ENCODE data around the gene MIX23.

The MIX23 gene

DNA sequence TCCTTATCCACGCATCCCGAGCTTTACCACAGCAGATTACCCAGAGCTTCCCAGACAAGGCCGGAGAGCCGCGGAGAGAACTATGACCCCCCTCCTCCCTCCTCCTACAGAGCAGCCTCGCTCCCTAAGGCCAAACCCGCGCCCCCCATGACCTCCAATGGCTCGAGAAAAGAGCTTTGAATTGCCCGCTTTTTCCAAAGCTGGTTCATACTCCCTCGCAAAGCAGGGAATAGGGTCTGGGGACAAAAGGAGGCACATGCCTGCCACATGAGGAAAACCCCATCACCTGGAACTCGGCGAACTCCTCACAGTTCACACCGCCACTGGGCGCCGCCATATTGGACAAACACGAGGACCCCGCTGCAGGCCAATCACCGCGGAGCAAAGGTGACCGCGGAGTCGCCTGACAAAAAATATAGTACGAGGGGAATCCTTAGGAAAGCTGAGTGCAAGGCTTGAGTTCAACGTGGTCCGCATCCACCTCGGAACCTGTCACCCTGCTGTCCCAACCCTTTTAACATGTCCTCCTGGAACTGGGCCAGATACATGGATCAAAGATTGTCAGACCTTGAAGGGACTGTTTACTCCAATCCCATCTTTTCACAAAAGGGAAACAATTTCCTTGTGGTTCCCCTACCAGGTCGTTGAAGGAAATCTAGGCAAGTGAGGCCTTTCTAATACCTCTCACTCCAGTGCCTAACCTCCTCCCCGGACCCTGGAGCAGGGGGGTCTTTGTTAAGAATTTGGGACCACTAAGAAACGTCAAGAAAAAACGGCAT lies at the start of gene MIX23:
MIX23 (minus strand) TSS at position 344 of the 779 bp plus-strand sequence; CDS start at position 337, 7 bp downstream.
- peak; percentile 91 for DNase-seq (ENCODE audit: low spot score)

- DNase-seq (ENCODE audit: low spot score): no peak
Measured at GRCh38 chr3:122430371-122430770, 47.3 kb upstream of the MIX23 start.

- no peak for DNase-seq (ENCODE audit: low spot score)
Measured at GRCh38 chr3:122427857-122428471, 44.9 kb upstream of the MIX23 start.

DNA sequence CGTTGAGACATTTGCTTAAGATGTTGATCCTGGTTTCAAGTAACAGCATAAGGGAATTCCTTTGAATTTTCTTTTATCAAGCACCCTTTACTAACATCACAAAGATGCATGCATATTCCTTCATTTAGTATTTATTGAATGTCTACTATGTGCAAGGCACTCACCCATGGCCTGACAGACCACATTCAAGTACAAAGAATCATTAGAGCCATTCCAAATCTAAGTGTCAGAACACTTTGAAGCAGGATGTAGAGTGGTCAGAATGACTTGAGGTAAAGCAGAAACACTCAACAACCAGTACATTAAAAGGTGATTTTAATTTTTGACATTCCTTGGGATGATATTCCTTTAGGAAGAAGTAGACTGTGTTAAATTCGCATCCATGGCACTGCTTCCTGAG lies 38.8 kb upstream of the MIX23 start:
- DNase-seq (ENCODE audit: low spot score): no peak

DNA sequence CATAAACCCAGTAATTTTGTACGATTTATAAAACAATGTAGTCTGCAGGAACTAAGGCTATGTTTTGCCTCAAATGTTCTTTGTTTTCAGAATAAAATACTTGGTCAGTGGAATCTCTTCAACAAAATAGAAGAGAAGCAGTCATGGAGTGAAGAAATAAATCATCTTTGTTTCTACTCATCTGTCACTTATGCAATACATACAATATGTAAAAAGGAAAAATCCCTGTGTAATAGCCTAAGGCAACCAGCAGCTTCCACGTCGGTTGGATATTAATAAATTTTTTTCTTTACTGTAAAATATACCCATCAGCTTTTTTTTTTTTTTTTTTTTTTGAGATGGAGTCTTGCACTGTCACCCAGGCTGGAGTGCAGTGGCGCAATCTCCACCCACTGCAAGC lies 38.1 kb upstream of the MIX23 start:
- DNase-seq (ENCODE audit: low spot score): no peak

GRCh38 chr3:122416966-122417365 lies 33.9 kb upstream of the MIX23 start:
- no peak for DNase-seq (ENCODE audit: low spot score)

- peak; percentile 100 for DNase-seq (ENCODE audit: low spot score)
Measured at GRCh38 chr3:122415762-122416654, 33.0 kb upstream of the MIX23 start, which contains the start of gene WDR5B. Gene WDR5B (minus strand): TSS chr3:122416062. CDS start chr3:122415528, 534 bp downstream.

DNA sequence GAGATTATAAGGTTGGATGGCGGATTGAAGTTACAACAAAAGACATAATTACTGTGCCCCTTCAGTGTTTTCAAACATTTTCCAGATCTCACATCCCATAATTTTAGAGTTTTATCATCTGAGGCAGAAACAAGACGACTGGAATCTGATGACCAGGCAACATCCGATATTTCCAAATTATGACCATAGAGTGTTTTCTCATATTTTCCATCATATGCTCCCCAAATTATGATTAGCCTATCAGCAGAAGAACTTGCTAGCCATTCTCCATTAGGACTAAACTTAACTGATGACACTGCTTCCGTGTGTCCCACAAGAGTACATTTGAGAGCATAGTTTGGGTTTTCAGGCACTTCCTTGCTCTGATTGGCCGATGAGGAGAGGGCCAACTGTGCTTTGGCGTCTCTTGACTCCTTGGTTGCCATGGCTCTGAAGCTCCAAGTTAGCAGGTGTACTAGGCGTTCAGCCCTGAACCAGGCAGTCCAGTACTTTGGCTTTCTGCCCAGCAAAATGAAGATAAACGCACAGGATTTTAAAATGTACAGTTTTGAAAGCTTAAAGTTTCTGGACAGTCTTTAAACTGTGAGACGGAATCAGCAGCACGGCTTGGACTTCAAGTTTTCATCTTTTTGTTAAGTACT lies 32.2 kb upstream of the MIX23 start:
- peak; percentile 50 for DNase-seq (ENCODE audit: low spot score)

- DNase-seq (ENCODE audit: low spot score): no peak
Measured at GRCh38 chr3:122414391-122414790, 31.4 kb upstream of the MIX23 start.

DNA sequence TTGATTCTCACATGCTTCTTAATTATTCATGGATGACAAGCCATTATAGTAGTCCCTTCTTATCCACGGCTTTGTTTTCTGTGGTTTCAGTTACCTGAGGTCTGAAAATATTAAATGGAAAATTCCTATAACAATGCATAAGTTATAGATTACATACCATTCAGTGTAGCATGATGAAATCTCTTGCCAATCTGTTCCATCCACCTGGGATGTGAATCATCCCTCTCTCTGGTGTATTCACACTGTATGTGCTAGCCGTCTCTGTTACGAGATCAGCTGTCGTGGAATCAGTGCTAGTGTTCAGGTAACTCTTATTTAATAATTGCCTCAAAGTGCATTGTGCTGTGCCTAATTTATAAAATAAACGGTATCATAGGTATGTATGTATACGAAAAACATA lies 27.6 kb upstream of the MIX23 start:
- no peak for DNase-seq (ENCODE audit: low spot score)

DNA sequence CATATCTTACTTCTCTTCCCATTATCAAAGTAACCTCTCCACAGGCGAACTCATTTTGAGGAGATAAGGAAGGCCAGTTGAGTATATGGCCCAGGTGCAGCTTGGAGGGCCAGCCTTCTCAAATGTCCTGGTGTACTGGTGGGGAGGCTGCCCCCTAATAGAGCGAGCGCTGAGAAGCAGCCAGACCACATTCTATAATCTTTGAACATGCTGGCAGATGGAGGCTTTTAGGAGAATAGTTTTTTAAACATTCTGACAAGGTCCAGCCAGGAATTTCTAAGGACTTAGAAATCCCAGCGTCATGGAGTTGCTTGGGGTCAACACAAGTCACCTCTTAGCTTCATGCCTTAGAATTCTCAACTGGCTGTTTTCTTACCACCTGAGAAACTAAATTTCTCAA lies 27.1 kb upstream of the MIX23 start:
- no peak for DNase-seq (ENCODE audit: low spot score)

GRCh38 chr3:122409446-122409845 lies 26.4 kb upstream of the MIX23 start:
- DNase-seq (ENCODE audit: low spot score): no peak

DNA sequence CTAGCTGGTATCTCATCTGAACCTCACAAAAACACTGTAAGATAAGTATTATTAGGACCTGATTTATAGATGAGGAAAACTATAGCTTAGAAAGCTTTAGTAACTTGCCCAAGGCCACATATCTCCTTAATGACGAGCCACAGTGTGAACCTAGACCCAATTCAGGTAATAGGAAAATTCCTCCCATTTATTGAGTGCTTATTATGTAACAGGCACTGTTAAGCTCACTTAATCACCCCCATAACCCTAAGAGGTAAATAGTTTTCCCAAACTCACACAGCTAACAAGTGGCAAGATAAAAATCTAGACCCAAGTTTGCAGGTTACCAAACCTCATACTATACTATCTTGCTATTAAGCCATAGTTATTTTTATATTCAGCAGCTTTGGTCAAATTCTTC lies 24.9 kb upstream of the MIX23 start:
- no peak for DNase-seq (ENCODE audit: low spot score)

GRCh38 chr3:122406198-122406597 lies 23.2 kb upstream of the MIX23 start:
- DNase-seq (ENCODE audit: low spot score): no peak

DNA sequence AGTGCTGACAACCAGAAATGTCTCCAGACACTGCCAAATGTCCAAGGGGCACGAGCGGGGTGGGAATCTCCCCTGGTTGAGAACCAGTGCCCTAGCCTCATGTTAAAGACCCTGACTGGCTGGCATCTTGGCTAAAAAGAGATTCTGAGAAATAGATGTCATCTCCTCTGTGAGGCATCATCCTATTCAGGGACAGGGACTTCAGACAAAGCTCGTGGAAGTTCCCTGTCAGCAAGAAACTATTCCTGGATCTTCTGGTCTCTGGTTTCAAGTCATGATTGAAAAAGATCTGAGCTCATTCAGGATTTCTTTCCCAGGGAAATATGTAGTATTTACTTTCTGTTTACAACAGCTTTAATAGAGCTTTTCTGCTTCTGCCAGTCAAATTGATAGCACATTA lies 22.0 kb upstream of the MIX23 start:
- no peak for DNase-seq (ENCODE audit: low spot score)

GRCh38 chr3:122403489-122403888 lies 20.5 kb upstream of the MIX23 start:
- DNase-seq (ENCODE audit: low spot score): no peak

- no peak for DNase-seq (ENCODE audit: low spot score)
Measured at GRCh38 chr3:122398920-122399319, 15.9 kb upstream of the MIX23 start.

DNA sequence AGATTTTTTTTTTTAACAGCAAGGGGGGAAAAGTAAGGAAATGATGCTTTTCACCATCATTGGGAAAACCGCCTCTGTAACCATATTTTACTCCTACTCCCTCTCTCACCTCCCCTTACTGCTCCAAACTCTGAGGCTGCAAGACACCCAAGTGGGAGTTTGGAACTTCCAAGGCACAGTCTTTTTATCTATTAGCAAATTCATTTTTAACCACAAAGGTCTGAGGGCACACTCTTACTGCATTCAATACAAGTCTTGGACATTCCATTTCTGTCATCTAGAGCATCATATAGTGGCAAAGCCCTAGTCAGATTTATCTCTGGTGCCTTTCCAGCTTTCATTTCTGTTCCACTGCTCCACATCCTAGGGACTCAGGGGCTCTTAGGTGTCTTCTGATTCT lies 14.2 kb upstream of the MIX23 start:
- DNase-seq (ENCODE audit: low spot score): no peak

- no peak for DNase-seq (ENCODE audit: low spot score)
Measured at GRCh38 chr3:122396511-122396910, 13.5 kb upstream of the MIX23 start.

DNA sequence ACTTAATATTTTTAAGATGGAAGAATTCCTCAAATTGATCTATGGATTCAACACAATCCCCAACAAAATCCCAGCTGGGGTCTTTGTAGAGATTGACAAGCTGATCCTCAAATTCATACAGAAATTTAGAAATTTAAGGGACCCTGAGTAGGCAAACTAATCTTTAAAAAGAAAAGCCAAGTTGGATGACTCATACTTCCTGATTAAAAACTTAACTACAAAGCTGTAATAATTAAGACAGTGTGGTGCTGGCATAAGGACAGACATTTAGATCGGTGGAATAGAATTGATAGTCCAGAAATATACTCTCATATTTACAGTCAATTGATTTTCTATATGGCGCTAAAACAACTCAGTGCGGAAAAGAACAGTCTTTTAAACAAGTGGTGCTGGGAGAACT lies 12.6 kb upstream of the MIX23 start:
- no peak for DNase-seq (ENCODE audit: low spot score)

DNA sequence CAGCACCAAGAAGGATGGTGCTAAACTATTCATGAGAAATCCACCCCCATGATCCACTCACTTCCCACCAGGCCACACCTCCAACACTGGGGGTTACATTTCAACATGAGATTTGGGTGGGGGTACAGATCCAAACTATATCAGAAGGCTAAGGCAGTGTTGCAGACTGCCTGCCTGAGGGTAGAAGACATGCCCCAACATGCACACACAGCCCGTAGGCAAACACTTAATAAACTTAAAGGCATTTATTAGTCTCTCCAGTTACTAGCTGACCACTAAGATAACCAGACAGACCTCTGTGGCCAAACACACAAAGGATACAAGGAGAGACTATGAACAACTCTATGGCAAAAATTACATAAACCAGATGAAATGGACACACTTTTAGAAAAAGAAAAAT lies 11.1 kb upstream of the MIX23 start:
- DNase-seq (ENCODE audit: low spot score): no peak
